IPS-NIHi11 (cell line): ENCODE data around the gene NEK7.
"Not testable (repeated sequence)": the region's sequence is repeated elsewhere in the genome, so short reads cannot be mapped to it uniquely, and the experiment has no call there.

Experiments
- DNase-seq: peaks from one replicate; pipeline ENCODE4 v3.0.0; 2012; ENCODE audit warnings: mixed read lengths, low spot score

The NEK7 gene

DNA sequence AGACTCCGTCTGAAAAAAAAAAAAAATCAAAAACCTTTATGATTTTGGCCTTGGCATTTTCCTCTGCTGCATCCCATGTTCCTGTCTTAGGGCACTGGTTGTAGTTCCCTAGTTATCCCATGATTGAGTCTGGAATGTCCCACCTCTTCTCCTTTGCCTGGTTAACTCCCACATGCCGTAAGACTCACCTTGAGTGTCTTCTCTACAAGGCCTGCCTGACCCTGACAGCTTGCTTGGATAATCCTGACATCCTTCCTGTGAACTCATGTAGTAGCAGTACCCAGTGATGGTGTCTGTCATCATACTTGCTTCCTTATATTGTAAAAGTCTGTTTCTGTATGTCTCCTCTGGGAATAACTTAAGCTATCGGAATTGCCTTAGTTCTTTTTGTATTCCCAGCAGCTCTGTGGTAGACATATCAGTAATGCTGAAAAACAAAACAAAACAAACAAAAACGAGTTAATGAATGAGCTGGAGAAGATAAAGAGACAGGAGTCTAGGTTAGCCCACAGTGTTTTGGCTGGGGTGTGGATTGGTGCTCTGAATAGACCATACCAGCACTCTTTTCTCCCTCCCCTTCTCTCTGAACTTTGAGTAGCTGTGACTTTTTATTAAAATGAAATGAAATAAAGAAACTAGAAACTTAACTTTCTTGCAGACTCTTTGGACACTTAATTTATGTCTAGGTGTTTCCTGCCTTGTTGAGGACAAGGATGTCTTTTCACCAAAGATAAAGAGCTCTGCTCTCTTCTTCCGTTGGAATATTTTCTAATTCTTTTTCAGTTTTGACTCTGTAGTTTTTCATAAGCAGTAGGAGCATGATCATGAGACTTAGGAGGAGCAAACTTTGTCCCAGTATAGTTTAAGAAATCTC lies 15.1 kb downstream of the NEK7 start:
- DNase-seq, result no peak

DNA sequence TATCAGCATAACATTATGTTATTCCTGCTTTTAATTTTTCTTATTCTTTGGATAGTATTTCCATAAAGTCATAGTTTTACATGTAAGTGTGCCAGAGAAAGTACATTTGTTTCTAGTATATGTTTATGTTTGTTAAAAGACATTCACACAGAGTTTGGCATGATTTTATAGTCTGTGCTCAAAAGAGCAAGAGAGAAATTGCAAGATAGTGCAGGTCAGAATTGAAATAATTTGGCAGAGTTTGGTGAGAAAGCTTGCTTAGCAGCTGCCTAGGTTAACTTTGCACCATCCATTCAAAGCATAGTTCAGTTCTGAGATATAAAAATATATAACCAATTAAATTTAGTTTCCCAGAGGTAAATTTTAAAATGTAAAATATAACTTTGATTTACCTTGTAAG lies 17.0 kb downstream of the NEK7 start:
- DNase-seq, result no peak

DNA sequence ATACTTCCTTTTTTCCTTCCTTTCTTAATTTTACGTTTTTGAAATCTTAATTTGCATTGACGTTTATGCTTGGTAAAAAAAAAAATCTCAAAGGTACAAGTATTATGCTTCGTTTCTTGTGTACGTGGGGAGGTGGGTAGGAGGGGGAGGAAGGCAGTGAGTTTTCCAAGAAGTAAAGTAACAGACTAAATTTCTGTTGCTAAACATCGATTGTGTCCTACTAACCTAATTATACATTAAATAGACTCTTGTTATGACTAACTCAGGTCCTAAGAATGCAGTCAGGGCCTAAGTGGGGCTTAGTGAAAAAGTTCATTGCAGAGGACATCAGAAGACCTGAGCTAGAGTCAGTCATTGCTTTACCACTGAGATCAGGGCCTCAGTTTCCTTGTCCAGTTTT lies 17.5 kb downstream of the NEK7 start:
- no peak for DNase-seq

DNA sequence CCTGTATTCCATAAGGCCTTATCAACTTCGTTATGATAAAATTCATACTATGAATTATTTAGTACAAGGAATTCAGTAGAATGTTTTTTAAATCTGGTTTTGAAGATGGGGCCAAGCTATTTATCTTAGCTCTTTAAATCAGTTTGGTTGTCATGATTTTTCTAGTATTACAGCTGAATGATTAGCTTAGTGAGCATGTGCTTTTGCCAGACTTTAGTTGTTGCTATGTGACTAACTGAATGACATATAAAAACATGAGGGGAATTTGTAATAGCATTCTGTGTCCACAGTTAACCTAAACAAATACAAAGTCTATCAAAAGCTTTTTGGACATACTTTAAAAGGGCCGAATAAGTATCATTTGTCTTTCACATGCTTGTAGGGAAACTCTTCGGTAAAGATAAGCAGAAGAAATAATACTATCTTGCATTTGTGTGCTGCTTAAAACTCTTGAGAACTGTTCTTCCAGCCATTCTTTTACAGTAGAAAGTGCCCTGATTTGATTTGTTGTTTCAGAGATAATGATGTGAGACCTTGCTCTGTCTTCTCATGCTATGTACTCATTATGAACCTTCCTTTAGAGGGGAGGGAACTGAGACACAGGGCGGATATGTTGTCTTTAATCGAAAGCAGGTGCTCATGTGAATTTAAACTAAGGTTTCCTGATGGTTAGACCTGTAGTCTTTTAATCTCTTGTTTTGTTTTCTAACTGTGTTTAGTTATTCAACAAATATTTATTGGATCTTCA lies 18.8 kb downstream of the NEK7 start:
- DNase-seq, result no peak

DNA sequence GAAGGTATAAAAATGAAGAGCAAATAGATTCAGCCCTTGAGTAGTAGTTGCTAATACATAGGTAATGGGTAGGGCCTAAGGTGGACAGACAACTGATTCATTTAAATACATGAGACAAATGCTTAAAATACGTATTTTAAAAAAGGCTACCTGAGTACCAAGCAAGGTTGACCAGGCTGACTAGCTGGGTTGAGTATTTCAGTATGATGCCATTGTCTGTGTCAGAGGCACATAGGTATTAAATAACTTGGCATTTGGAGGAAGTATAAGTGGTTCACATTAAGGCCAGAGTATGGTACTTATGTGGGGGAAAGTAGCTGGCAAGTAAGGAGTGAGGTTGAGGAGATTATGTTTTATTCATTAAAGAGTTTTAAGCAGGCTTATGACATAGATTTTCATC lies 19.4 kb downstream of the NEK7 start:
- DNase-seq, result no peak

DNA sequence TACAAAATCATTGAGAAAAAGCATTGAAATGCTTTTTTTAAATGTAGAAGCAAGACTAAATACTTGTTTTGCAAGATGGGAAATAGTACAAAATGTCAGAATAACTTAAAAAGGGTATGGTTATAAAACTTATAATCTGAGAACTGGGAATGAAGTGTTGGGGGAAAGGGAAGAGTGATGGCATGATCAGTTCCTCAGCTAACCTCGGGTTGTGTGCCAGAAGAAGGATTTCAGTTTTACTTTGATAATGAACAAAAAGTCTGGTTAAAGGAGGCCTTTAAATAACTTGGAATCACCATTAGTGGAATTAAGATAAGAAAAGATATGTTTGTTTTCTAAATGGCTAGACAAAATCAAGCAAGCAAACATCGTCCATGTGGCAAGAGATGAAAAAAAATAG lies 20.7 kb downstream of the NEK7 start:
- no peak for DNase-seq

DNA sequence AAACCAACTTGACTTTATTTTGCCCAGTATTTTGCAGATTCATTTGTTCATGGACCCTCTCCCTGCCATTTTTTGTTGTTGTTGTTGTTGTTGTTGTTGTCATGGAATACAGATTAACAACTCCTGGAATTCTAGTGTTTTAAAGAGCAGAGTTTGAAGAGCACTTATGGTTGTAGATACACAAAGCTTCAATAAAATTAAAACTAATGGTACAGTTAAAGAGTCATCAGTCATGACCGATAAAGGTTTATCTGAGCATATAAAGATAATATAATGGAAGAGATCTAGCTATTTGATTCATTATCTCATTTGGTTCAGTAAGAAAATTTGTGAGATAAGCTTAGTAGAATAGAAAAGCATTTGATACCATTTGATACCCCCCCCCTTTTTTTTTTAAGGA lies 21.8 kb downstream of the NEK7 start:
- no peak for DNase-seq

DNA sequence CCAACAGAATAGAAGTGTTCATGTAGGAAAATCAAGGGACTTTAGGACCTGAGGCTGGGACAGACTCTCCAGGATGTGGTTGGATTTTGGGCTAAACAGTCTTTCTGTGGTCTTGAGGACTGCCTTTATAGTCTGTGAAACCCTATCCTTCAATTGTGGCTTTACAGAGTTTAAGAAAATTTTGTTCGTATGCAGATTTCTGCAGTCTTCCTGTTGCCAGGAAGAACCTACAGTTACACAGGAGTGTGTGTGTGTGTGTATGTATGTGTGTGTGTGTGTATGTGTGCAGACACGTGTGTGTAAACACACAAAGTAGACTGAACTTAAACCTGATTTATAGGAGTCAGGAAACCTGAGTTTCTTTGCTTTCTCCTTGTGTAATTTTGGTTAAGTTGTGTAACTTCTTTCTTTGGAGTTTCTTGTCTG lies 22.8 kb downstream of the NEK7 start:
- DNase-seq, result peak; percentile 44

DNA sequence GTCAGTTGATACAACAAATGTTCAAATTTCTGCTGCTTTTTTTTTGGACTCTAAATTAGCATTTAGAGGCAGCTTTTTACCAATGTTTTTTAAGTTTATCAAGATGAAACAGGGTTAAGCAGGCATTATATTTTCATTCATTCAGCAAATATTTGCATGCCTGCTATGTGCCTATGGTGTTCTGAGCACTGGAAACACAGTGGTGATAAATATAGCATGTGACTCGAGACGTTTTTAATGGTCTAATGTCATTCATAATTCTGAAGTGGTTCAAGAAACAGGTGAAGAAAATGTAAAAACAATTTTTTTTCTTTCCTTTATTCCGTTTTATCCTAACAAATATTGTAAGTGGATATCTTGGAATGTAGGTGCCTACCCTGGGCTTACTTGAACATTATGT lies 26.8 kb downstream of the NEK7 start:
- no peak for DNase-seq

DNA sequence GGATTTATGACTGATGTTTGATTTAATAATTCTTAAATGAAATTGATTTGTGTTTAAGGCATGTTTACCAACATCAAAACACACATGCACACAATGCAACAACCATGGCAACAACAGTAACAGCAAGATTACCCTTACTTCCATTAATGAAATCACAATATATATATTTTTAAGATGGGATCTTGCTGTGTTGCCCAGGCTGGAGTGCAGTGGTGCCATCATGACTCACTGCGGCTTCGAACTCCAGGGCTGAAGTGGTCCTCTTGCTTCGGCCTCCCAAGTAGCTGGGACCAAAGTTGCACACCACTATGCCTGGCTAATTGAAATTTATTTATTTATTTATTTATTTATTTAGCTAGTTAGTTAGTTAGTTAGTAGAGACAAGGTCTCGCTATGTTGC lies 27.7 kb downstream of the NEK7 start:
- DNase-seq, result no peak

DNA sequence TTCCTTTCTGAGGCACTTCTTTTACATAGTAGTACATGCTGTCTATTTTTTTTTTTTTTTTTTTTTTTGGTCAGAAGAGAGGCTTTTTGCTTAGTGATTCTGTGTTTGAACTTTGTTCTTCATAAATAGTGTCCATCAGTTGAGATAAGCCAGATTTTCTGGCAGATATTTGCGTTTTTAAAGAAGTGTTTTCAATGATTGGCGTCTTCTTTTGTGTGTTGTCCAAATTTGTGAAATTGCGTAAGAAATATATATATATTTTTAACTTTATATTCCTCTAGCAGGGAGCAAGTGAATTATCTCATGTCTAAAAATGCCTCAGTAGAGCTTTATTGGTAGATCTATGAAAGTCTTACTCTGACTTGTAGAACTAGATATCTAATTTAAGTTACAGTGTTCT lies 28.3 kb downstream of the NEK7 start:
- no peak for DNase-seq

DNA sequence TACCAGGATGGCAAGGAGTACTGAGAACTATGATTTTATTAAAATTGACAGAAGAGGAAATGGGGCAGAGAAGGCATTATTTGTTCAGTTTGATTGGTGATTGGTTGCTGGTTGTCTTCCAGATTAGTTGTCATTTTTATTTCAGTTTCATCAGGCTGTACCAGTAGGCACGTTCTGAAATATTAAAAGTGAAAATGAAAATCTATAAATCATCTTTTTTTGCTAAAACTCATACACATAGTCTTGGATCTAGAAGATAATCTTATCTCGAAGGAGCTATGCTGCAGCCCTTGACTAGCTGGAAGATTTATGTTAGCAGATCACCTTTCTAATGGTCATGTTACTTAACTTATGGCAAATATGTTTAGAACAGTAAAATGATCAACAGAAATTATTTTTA lies 29.0 kb downstream of the NEK7 start:
- DNase-seq, result no peak

DNA sequence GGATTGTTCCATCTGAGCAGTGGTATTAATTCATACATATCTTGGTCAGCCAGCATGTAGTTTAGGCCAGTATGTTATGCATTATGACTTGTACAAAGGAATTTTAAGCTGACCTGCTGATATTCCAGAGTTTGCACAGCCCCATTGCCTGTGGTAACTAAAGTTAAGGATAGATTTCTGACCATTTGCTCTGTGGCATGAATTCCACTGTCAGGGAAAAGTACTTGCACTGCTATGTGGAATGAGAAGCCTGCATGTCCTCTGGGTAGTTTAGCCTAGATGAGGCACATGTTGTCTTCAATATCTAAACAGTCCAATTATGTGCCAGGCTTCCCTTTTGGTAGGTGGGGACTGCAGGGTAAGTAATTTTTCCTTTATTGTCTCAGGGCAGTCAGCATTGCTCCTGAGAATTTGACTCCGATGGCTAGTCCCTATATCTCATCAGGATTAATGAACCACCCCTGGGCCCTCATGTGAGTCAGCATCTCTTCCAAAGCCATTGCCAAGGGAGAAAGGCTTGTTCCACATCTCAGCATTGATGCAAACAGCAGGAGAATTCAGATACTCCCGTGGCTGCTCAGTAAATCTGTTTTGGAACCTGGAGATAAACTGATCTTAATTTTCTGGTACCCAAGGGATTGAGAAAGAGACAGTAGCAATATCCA lies 30.2 kb downstream of the NEK7 start:
- DNase-seq, result no peak

DNA sequence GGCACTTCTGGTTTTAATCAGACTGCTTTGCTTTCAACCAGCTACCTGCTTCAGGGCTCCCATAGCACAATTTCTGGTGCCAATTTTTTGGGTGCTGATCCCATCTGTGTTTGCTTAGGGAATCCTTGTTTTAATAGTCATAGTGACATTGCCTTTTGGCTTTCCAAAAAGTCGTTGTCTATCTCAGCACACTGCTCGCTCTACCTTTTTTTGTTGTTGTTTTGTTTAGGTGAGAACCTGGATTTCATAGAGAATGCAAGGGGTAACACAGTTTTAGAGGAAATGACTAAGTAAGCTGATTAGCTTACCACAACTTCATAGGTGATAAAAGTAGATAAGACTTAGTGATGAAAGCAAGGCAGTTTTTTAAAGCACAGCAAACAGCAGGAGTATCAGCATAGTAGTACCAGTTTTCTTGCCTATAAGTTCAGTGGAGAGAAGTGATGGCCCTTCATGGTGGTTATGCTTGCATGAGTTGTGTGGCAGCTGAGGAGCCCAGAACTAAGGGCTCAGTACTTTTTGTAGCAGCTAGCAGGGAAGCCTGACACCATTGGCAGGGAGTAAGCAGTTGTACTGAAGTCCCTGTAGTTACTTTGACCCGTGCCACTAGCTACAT lies 31.3 kb downstream of the NEK7 start:
- no peak for DNase-seq

DNA sequence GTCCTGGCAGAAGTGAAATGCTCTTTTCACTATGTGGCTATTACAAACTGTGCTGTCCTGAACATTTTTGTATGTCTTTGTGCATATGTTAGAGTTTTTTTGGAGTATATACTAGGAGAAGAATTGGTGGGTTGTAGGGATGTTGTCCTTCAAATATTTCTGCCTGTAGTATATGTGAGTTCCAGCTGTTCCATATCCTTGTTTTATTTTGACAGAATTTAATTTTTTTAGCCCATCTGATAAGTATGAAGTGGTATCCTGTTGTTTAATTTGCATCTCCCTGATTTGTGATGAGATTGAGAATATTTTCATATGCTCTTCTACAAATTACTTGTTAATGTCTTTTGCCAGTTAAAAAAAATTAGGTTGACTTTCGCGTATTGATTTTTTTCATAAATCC lies 34.3 kb downstream of the NEK7 start:
- no peak for DNase-seq

DNA sequence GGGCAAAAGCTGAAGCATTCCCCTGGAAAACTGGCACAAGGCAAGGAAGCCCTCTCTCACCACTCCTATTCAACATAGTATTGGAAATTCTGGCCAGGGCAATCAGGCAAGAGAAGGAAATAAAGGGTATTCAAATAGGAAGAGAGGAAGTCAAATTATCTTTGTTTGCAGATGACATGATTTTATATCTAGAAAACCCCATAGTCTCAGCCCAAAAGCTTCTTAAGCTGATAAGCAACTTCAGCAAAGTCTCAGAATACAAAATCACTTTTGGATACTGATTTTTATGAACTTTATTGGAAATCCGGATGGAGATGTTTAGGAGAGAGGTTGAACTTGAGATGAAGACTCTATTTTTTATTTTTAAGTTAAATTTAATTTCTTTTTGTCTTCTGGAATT lies 37.1 kb downstream of the NEK7 start:
- not testable (repeated sequence) for DNase-seq

DNA sequence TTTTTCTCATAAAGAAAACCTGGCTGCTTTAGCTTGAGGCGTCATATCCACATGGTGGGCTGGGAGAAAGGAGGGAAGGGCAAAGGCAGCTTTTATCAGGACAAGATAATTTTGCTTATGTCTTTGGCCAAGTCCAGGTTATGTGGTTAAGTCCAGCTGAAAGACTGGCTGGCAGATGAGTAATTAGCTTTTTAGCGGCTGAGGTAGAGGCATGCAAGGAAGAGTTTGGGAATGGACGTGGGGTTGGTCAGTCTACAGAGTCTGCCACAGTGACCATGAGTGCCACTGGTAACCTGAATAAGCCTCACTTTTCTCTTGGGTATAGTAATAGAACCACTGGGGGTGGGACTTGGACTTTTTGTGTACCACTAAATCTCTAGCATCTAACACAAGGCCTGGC lies 39.8 kb downstream of the NEK7 start:
- DNase-seq, result no peak

DNA sequence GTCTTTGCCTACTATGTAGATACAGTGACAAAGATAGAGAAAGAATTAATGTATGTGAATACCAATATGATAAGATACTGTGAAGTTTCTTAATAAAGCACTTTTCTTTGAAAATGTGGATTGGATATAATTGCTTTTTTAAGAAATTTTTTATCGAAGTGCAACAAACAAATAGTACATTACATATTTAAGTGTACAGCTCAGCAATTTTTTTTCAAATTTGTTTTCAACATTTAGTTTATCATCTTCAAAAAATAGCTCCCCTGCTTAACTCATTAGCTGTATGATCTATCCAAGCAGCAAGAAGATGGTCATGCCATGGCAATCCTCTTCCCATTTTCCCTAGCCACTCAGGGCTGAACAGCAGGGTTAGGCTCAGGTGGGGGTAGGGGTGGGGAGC lies 40.5 kb downstream of the NEK7 start:
- DNase-seq, result no peak

DNA sequence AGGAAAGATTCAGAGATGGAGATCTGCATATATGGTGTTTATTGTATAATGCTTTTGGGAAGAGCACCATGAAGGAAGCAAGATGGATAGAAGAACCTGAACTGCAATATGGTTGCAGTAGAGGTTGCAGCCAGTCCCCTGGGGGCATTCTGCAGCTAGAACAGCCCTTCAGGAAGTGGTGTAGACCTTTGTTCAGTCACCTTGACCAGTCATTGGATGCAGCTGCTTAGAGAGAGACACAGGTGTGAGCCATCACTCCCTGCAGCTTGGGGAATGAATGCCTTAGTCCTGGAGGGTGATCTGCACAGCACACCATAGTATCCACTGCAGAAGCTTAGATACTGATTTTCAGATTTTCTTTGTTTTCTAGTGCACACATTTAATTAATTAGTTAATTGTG lies 42.3 kb downstream of the NEK7 start:
- DNase-seq, result peak; percentile 16

DNA sequence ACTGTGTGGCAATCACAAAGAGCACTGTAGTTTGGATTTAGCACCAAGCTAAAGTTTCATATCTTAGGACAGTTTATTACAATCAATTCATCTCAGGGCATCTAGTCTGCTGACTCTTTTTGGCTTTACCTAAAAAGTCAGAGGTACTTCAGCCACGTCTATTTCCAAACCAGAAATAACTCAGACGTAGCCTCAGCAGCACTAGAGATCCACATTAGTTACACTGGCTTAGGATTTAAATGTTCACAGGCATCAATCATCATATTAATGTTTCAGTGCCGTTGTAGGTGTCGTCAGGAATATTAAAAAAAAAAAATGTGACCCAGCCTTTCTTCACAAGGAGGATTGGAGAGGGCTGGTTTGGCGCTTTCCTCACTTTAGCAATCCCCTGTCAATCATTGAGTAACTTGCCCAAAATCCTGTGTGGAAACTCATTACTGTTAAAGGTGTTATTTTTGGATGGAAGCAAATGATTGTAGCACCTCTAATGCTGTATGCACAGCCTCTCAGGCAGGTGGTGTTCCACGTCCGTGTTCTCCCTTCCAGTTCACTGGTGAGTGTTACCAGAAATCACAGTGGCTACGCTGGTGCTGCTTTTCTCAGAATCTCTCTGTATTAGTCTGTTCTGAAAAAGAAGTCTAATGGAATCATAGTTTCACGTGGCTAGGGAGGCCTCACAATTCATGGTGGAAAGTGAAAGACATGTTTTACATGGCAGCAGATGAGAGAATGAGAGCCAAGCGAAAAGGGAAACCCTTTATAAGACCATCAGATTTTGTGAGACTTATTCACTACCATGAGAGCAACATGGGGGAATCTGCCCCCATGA lies 45.4 kb downstream of the NEK7 start:
- DNase-seq, result no peak

DNA sequence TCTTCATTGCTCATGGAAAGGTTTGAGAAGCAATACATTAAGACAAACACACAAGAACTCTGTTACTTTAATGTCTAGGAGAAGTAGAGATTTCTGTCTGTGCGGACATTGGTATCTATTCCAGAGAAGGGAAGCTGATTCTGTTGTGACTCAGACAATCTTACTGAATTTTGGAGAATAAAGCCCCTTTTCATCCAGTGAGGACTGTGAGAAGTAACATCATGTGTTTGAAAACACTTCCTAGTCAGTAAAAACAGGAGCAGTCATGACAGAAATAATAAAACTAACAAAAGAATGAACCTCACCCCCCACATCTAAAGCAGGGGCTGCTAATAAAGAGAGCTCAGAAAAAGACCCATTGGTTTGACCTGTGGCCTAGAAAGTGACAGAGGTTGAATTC lies 46.6 kb downstream of the NEK7 start:
- no peak for DNase-seq
